Activated CD4-positive, alpha-beta T cell treated with anti-CD3 and anti-CD28 coated beads, Interleukin-2, amount 50 U/mL, for 48 hours (primary cell): ENCODE results near the gene ZNF789.
"Not testable (repeated sequence)": the region's sequence is repeated elsewhere in the genome, so short reads cannot be mapped to it uniquely, and the experiment has no call there.

Source experiments
- DNase-seq, 2 experiments: peaks; one replicate each; pipeline ENCODE4 v3.0.0-alpha.2; 2020

ZNF789 gene

GRCh38 chr7:99459087-99459486 is 13.6 kb upstream of the ZNF789 start:
- DNase-seq: peak; percentile 27 to 42

GRCh38 chr7:99460651-99461050 is 12.0 kb upstream of the ZNF789 start:
- DNase-seq: no peak

- DNase-seq: no peak
Measured at GRCh38 chr7:99461221-99461620, 11.5 kb upstream of the ZNF789 start.

- no peak for DNase-seq
Measured at GRCh38 chr7:99465421-99465768, 7.3 kb upstream of the ZNF789 start.

- DNase-seq: no peak
Measured at GRCh38 chr7:99468336-99468918, 4.3 kb upstream of the ZNF789 start.

GRCh38 chr7:99469381-99470065 is 3.2 kb upstream of the ZNF789 start:
- no peak for DNase-seq

GRCh38 chr7:99473315-99473596 is 566 bp downstream of the ZNF789 start:
- no peak for DNase-seq

- no peak for DNase-seq
Measured at GRCh38 chr7:99476107-99476506, 3.4 kb downstream of the ZNF789 start.

GRCh38 chr7:99478464-99479440 is 6.1 kb downstream of the ZNF789 start:
- no peak for DNase-seq

- no peak for DNase-seq
Measured at GRCh38 chr7:99485094-99485493, 12.4 kb downstream of the ZNF789 start.

GRCh38 chr7:99489235-99489634 is 16.5 kb downstream of the ZNF789 start:
- DNase-seq: no peak

- DNase-seq: no peak
Measured at GRCh38 chr7:99490878-99491277, 18.2 kb downstream of the ZNF789 start.

GRCh38 chr7:99493823-99494222 is 21.1 kb downstream of the ZNF789 start:
- DNase-seq: no peak

GRCh38 chr7:99497766-99498545 is 25.3 kb downstream of the ZNF789 start:
- DNase-seq: no peak

- no peak for DNase-seq
Measured at GRCh38 chr7:99498546-99498944, 25.9 kb downstream of the ZNF789 start.

GRCh38 chr7:99499371-99499720 is 26.7 kb downstream of the ZNF789 start:
- DNase-seq: no peak

GRCh38 chr7:99499721-99500636 is 27.3 kb downstream of the ZNF789 start, which contains the start of gene ZNF394:
Gene ZNF394 (minus strand): TSS chr7:99500281. CDS start chr7:99500093, 188 bp downstream.
- DNase-seq: peak; percentile 89 to 92

GRCh38 chr7:99500637-99501009 is 27.9 kb downstream of the ZNF789 start:
- no peak for DNase-seq

- not testable (repeated sequence) for DNase-seq
Measured at GRCh38 chr7:99501236-99501635, 28.5 kb downstream of the ZNF789 start.

- no peak for DNase-seq
Measured at GRCh38 chr7:99504281-99504602, 31.6 kb downstream of the ZNF789 start.

GRCh38 chr7:99504603-99505323 is 32.1 kb downstream of the ZNF789 start, which contains the start of gene ZKSCAN5:
Gene ZKSCAN5 (plus strand): TSS chr7:99504662. CDS start chr7:99506045, 1,383 bp downstream.
- DNase-seq: peak; percentile 98

- no peak for DNase-seq
Measured at GRCh38 chr7:99505324-99505662, 32.6 kb downstream of the ZNF789 start.
